ENCODE measurements around the gene TMEM255B. TPM values are rescaled to one million over a fixed set of nuclear protein-coding genes. Genes with fewer than 3 reads are reported as not detected.

TMEM255B gene
- total RNA-seq, 2 experiments from 2014 or later: 1.1 to 1.2 TPM

DNA sequence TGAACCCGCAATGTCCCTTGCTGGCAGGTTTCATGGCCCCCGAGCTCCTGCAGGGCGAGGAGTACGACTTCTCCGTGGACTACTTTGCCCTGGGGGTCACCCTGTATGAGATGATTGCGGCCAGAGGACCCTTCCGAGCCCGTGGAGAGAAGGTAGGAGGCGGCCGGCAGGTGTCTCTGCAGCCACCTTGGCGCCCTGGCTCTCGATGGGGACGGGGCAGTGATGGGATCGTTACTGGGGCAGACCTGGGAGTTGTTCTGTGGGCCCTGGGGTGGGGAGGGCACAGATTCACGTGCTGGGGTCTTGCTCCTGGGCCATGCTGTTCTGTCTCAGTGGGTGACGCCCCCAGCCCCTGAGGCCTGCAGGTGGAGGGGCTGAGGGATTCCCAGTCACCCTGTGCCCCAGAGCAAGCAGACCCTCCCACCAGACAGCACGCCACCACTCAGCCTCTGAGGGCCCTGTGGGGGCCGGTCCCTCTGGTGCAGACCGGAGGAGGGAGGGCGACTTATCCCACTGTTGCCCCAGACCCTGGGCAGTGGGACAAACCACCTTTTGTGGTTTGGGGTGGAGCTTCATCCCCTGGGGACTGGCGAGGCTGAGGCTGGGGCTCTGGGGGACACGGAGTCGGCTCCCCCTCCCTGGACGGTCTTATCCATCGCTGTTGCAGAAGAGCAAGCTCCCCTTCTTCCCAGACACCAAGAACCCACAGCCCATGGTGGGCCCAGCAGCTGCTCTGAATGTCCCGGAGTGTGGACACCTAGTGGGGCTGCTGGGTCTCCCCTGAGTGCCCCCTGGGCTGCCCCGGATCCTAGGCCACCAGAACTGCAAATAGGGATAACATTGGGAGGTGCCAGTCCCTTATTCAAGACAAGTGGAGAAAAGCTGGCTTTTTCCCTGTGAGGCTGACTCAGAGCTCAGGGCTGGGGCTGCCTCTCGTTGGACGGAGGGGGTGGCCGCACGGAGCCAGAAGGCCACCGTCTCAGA, 27.5 kb upstream of the TMEM255B start:
- Mint-ChIP-seq H3K36me3 (no peaks in the 10 kb centered on the region), H3K27ac (no peak overlapping the region), H3K4me3 (no peak overlapping the region), H3K9me3 (no peaks in the 10 kb centered on the region), H3K27me3 (peaks cover 19% of the 10 kb centered on the region), H3K4me1 (no peaks in the 10 kb centered on the region)
- DNase-seq: no peak

- Mint-ChIP-seq H3K27ac (no peak overlapping the region), H3K27me3 (peaks cover 19% of the 10 kb centered on the region), H3K9me3 (no peaks in the 10 kb centered on the region), H3K4me1 (no peaks in the 10 kb centered on the region), H3K4me3 (no peak overlapping the region), H3K36me3 (no peaks in the 10 kb centered on the region)
- DNase-seq: no peak
Observed at GRCh38 chr13:113732176-113732960, 26.7 kb upstream of the TMEM255B start.

DNA sequence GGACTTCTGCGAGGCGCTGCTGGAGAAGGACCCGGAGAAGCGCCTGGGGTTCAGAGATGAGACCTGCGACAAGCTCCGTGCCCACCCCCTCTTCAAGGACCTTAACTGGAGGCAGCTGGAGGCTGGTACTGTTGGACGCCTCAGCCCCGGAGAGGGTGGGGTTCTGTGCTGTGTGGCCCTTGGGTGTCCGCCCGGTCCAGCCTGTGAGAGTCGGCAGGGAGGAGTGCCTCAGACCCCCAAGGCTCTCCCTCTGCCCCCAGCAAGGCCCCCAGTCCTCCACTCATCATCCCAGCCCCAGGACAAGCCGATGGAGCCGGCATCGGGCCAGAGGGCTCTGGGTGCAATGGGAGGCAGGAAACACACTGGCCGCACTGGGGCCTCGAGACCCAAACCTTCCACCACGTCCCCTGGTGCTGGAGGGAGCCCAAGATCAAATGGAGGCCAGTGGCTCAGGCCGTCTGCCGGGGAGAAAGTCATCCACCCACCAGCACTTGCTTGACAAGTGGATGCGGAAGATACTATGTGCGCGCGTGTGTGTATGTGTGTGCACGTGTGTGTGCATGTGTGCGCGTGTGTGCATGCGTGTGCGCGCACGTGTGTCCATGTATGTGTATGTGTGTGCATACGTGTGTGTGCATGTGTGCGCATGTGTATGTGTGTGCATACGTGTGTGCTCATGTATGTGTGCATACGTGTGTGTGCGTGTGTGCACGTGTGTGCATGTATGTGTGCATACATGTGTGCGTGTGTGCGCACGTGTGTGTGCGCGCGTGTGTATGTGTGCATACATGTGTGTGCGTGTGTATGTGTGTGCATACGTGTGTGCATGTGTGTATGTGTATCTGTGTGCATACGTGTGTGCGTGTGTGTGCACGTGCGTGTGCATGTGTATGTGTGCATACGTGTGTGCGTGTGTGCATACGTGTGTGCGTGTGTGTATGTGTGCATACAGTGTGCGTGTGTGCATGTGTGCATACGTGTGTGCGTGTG, 25.8 kb upstream of the TMEM255B start:
- H3K36me3 Mint-ChIP-seq: no peaks in the 10 kb centered on the region
- H3K9me3 Mint-ChIP-seq: no peaks in the 10 kb centered on the region
- H3K27me3 Mint-ChIP-seq: peaks cover 19% of the 10 kb centered on the region
- no peak overlapping the region for H3K27ac Mint-ChIP-seq
- no peak overlapping the region for H3K4me3 Mint-ChIP-seq
- H3K4me1 Mint-ChIP-seq: no peaks in the 10 kb centered on the region
- DNase-seq: no peak

DNA sequence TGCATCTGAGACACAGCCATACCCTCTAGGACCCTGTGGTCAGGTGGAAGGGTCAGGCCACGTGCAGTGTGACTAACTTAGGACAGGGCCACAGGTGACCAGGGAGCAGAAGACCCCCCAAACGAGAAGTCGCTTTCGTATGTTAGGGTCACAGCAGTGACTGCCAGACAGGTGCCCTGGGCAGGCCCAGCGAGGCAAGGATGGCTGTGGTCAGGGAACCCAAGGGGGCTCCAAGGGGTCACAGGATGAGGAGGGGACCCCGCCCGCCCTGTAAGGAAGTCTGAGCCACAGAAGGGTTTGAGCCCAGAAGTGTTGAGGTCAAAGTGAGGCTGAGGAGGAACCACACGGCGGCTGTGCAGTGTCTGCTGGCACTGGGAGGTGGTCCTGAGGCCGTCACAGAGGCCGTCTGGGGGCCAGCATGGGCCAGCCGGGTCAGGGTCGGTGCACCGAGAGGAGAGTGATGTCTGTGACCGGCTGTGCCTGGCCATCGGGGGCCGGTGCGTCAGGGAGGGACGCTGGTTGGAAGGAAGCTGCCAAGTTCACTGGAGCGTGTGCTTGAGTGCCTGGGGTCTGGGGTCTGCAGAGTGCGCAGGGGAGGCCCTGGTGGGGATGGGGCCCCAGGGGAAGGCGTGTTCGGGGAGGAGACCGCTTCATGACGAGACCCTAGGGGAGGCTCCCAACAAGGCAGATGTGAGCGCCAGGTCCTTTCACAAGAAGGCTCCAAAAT, 24.8 kb upstream of the TMEM255B start:
- Mint-ChIP-seq H3K27ac (no peak overlapping the region), H3K4me3 (no peak overlapping the region), H3K36me3 (no peaks in the 10 kb centered on the region), H3K4me1 (no peaks in the 10 kb centered on the region), H3K9me3 (no peaks in the 10 kb centered on the region), H3K27me3 (peaks cover 10% of the 10 kb centered on the region)
- DNase-seq: no peak

- H3K9me3 Mint-ChIP-seq: no peaks in the 10 kb centered on the region
- H3K27ac Mint-ChIP-seq: no peak overlapping the region
- no peak overlapping the region for H3K4me3 Mint-ChIP-seq
- peaks cover 10% of the 10 kb centered on the region for H3K27me3 Mint-ChIP-seq
- no peaks in the 10 kb centered on the region for H3K4me1 Mint-ChIP-seq
- DNase-seq: no peak
- H3K36me3 Mint-ChIP-seq: no peaks in the 10 kb centered on the region
Observed at GRCh38 chr13:113734826-113735125, 24.2 kb upstream of the TMEM255B start.

GRCh38 chr13:113735194-113735593, 23.8 kb upstream of the TMEM255B start:
- H3K4me3 Mint-ChIP-seq: no peak overlapping the region
- H3K9me3 Mint-ChIP-seq: no peaks in the 10 kb centered on the region
- H3K36me3 Mint-ChIP-seq: no peaks in the 10 kb centered on the region
- H3K27ac Mint-ChIP-seq: no peak overlapping the region
- H3K4me1 Mint-ChIP-seq: no peaks in the 10 kb centered on the region
- no peak for DNase-seq
- H3K27me3 Mint-ChIP-seq: peaks cover 11% of the 10 kb centered on the region

DNA sequence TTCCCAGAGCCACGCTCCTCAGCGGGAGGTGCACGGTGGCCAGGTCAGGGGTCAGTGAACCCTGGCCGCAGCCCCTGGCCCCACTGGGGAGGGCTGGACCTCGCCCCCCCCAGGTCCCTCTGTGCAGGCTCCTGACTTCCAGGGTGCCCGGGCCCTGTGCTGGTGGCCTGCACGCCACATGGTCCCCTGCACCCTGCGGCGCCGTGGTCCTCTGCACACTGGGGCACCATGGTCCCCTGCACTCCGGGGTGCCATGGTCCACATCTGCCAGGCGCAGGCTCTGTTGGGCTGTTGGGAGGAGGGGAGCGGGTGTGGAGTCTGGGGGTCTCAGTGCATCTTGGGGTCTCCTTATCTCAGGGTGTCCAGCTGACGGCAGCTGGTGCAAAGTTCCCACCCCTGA, 23.3 kb upstream of the TMEM255B start:
- Mint-ChIP-seq H3K27ac (no peak overlapping the region), H3K9me3 (no peaks in the 10 kb centered on the region), H3K36me3 (no peaks in the 10 kb centered on the region), H3K4me1 (peaks cover 3% of the 10 kb centered on the region), H3K4me3 (no peak overlapping the region), H3K27me3 (peaks cover 15% of the 10 kb centered on the region)
- no peak for DNase-seq

DNA sequence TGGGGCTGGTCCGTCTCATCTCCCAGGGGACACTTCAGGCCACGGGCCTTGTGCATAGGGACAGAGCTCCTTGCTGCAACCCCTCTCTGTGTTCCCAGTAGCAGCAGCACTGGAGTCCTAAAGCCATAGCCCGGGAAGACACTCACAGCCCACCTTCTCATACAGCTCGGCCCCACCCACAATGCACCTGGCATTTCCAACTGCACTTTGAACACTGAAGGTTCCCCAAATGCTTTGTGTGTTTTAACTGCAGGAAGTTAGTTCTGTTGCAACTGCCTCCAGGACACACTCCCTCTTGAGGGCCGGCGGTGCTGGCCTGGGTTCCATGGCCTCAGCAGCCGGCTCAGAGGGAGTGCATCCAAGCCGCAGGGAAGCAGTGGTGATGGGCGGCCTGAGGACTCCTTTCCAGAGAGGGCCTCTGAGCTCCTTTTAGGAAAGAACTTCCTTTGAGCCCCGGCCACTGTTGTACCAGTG, 22.7 kb upstream of the TMEM255B start:
- DNase-seq: no peak
- Mint-ChIP-seq H3K27me3 (peaks cover 21% of the 10 kb centered on the region), H3K9me3 (no peaks in the 10 kb centered on the region), H3K36me3 (no peaks in the 10 kb centered on the region), H3K4me3 (no peak overlapping the region), H3K4me1 (peaks cover 7% of the 10 kb centered on the region), H3K27ac (no peak overlapping the region)

DNA sequence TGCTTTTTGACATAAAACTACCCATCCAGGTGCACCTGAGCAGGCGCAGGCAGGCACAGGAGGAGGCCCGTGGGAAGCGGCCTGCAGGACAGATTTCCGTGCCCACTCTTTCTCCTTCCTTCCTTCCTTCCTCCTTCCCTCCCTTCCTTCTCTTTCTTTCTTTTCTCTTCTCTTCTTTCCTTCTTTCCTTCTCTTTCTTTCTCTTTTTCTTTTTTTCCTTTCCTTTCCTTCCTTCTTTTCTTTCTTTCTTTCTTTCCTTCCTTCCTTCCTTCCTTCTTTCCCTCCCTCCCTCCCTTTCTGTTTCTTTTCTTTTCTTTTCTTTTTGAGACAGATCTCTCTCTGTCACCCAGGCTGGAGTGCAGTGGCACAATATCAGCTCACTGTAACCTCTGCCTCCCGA, 21.2 kb upstream of the TMEM255B start:
- Mint-ChIP-seq H3K27me3 (peaks cover 36% of the 10 kb centered on the region), H3K9me3 (no peaks in the 10 kb centered on the region), H3K36me3 (no peaks in the 10 kb centered on the region), H3K4me1 (peaks cover 20% of the 10 kb centered on the region), H3K27ac (no peak overlapping the region), H3K4me3 (no peak overlapping the region)
- no peak for DNase-seq

- peaks cover 49% of the 10 kb centered on the region for H3K27me3 Mint-ChIP-seq
- no peak overlapping the region for H3K27ac Mint-ChIP-seq
- no peaks in the 10 kb centered on the region for H3K9me3 Mint-ChIP-seq
- no peak for DNase-seq
- no peak overlapping the region for H3K4me3 Mint-ChIP-seq
- H3K36me3 Mint-ChIP-seq: no peaks in the 10 kb centered on the region
- H3K4me1 Mint-ChIP-seq: peaks cover 20% of the 10 kb centered on the region
Observed at GRCh38 chr13:113739527-113740285, 19.3 kb upstream of the TMEM255B start.

DNA sequence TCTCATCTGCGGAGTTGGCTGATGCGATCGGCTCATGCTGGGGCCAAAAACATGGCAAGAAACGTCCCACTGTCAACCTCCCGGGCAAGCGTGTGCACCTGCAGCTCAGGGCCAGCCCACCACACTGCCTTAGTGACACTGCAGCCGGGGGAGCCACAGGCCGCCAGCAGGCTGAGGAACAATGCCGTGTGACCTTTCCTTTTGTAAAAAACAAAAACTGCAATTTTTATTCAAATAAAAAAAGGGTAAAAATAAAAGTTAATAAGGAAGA, 18.8 kb upstream of the TMEM255B start:
- H3K4me3 Mint-ChIP-seq: no peak overlapping the region
- H3K27me3 Mint-ChIP-seq: peaks cover 49% of the 10 kb centered on the region
- H3K36me3 Mint-ChIP-seq: no peaks in the 10 kb centered on the region
- no peak overlapping the region for H3K27ac Mint-ChIP-seq
- H3K9me3 Mint-ChIP-seq: no peaks in the 10 kb centered on the region
- H3K4me1 Mint-ChIP-seq: peaks cover 20% of the 10 kb centered on the region
- DNase-seq: no peak

- Mint-ChIP-seq H3K4me3 (no peak overlapping the region), H3K27ac (no peak overlapping the region), H3K27me3 (peaks cover 49% of the 10 kb centered on the region), H3K9me3 (no peaks in the 10 kb centered on the region), H3K4me1 (peaks cover 20% of the 10 kb centered on the region), H3K36me3 (no peaks in the 10 kb centered on the region)
- no peak for DNase-seq
Observed at GRCh38 chr13:113740661-113741060, 18.4 kb upstream of the TMEM255B start.

DNA sequence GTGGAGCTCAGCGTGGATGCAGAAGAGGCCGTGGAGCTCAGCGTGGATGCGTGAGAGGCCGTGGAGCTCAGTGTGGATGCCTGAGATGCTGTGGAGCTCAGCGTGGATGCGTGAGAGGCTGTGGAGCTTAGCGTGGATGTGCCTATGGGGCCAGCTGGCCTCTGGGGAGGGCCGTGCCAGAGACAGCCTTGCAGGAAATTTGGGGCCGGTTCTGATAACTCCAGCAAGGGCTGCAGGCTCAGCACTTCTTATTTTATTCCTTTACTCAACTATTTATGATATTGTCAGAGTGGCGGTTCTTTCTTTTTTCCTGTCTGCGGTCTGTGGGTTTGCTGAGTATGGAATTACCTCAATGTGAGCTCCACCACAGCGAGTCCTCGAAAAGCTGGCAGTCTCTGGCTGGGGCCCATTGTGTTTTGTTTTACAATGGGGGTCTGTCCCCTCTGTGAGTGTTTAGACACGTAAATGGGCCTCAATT, 17.8 kb upstream of the TMEM255B start:
- DNase-seq: no peak
- no peak overlapping the region for H3K27ac Mint-ChIP-seq

More for the DNA sequence above, 17.8 kb upstream of the TMEM255B start:
- Mint-ChIP-seq H3K27me3 (peaks cover 49% of the 10 kb centered on the region), H3K4me3 (no peak overlapping the region), H3K36me3 (no peaks in the 10 kb centered on the region), H3K4me1 (peaks cover 20% of the 10 kb centered on the region), H3K9me3 (no peaks in the 10 kb centered on the region)

Measured in activated naive CD8-positive, alpha-beta T cell treated with anti-CD3 and anti-CD28 coated beads for 36 hours (primary cell).